Measurements from ENCODE around the gene ELSPBP1. TPM values are rescaled to one million over a fixed set of nuclear protein-coding genes. Genes with fewer than 3 reads are reported as not detected.

Gene ELSPBP1
- total RNA-seq, 1 donor from 2014 or later, result not detected

DNA sequence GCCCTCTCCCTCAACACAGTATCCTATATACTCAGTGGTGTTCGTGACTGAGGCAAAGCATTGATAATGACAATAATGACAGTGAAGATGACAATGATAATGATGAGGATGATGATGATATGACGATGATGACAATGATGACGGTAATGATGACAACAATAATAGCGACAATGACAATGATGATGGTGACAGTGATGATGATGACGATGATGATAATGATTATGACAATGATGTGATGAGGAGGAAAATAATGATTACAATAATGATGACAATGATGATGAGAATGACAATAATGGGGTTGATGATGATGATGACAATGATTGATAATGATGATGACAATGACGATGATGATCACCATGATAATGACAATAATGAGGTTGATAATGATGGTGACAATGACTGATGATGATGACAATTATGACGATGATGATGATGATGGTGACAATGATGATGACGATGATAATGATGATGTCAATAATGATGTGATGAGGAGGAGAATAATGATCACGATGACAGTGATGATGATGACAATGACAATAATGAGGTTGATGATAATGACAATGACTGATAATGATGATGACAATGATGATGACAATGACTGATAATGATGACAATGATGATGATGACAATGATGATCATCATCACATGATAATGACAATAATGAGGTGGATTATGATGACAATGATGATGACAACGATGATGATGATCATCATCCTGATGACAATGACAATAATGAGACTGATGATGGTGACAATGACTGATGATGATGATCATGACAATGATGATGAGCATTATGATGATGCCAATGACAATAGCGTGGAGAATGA lies 16.7 kb downstream of the ELSPBP1 start:
- no peaks in the 10 kb centered on the region for H3K36me3 ChIP-seq (ENCODE audit: control insufficient read depth, insufficient read depth, low read length)
- TF ChIP-seq, protein P1, sequence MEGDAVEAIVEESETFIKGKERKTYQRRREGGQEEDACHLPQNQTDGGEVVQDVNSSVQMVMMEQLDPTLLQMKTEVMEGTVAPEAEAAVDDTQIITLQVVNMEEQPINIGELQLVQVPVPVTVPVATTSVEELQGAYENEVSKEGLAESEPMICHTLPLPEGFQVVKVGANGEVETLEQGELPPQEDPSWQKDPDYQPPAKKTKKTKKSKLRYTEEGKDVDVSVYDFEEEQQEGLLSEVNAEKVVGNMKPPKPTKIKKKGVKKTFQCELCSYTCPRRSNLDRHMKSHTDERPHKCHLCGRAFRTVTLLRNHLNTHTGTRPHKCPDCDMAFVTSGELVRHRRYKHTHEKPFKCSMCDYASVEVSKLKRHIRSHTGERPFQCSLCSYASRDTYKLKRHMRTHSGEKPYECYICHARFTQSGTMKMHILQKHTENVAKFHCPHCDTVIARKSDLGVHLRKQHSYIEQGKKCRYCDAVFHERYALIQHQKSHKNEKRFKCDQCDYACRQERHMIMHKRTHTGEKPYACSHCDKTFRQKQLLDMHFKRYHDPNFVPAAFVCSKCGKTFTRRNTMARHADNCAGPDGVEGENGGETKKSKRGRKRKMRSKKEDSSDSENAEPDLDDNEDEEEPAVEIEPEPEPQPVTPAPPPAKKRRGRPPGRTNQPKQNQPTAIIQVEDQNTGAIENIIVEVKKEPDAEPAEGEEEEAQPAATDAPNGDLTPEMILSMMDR (IDR thresholded peaks at IDR 0.05; ENCODE audit: insufficient read depth, low read length, severe bottlenecking), result no peak
- H3K4me3 ChIP-seq (ENCODE audit: low read depth, low read length), result no peak overlapping the region
- H3K27me3 ChIP-seq (ENCODE audit: control insufficient read depth, insufficient read depth, low read length), result no peaks in the 10 kb centered on the region
- no peak for DNase-seq (ENCODE audit: low read depth)
- FAIRE-seq, result no peak

DNA sequence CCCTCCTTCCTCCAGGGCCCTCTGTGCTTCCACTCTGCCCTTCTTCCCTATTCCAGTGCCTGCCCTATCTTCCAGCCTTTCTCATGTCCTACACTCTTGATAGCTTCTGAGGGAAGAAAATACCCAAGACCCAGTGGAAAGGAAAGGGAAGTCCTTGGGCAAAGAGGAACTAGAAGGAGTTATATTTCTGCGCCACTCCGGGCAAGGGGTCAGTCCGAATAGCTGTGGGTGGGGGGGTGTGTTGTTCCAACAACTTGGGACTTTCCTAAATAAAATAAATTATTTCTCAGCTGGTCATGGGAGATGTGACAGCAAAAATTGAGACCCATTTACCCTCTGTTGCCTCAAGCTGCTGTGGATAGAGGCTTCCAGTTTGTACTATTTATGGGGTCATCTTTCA lies 26.3 kb downstream of the ELSPBP1 start:
- FAIRE-seq (no peak), DNase-seq (ENCODE audit: low read depth) (no peak)
- no peaks in the 10 kb centered on the region for H3K36me3 ChIP-seq (ENCODE audit: control insufficient read depth, insufficient read depth, low read length)
- no peak overlapping the region for H3K4me3 ChIP-seq (ENCODE audit: low read depth, low read length)
- H3K27me3 ChIP-seq (ENCODE audit: control insufficient read depth, insufficient read depth, low read length), result no peaks in the 10 kb centered on the region
- TF ChIP-seq, protein P1 (IDR thresholded peaks at IDR 0.05; ENCODE audit: insufficient read depth, low read length, severe bottlenecking), result no peak

DNA sequence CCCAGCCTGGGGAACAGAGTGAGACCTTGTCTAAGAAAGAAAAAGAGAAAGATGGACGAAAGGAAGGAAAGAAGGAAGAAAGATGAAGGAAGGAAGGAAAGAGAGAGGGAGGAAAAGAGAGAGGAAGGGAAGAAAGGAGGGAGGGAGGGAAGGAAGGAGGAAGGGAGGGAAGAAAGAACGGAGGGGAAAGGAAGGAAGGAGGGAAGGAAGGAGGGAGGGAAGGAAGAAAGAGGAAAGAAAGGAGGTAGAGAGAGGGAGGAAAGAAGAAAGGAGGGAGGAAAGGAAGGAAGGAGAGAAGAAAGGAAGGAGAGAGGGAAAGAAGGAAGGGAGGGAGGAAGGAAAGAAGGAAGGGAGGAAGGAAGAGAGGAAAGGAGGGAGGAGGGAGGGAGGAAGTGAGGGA lies 28.6 kb downstream of the ELSPBP1 start:
- TF ChIP-seq, protein P1 (IDR thresholded peaks at IDR 0.05; ENCODE audit: insufficient read depth, low read length, severe bottlenecking), result no peak
- DNase-seq (ENCODE audit: low read depth) (no peak), FAIRE-seq (no peak)
- H3K27me3 ChIP-seq (ENCODE audit: control insufficient read depth, insufficient read depth, low read length), result no peaks in the 10 kb centered on the region
- no peaks in the 10 kb centered on the region for H3K36me3 ChIP-seq (ENCODE audit: control insufficient read depth, insufficient read depth, low read length)
- no peak overlapping the region for H3K4me3 ChIP-seq (ENCODE audit: low read depth, low read length)

DNA sequence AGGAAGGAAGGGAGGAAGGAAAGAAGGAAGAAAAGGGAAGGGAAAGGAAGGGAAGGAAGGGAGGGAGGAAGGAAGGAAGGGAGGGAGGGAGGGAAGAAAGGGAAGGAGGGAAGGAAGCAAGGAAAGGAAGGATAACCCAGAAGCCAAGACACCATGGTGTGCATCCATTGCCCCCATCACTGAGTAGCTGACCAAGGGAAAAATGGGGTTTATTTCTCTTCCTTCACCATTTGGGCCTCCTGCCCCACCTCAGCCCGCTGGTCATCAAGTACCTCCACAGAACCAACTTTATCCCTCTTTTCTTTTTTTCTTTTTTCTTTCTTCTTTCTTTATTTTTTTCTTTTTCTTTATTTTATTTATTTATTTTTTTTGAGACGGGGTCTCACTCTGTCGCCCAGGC lies 29.1 kb downstream of the ELSPBP1 start:
- Histone ChIP-seq H3K36me3 (ENCODE audit: control insufficient read depth, insufficient read depth, low read length) (no peaks in the 10 kb centered on the region), H3K27me3 (ENCODE audit: control insufficient read depth, insufficient read depth, low read length) (no peaks in the 10 kb centered on the region), H3K4me3 (ENCODE audit: low read depth, low read length) (no peak overlapping the region)
- TF ChIP-seq, protein P1 (IDR thresholded peaks at IDR 0.05; ENCODE audit: insufficient read depth, low read length, severe bottlenecking), result no peak
- FAIRE-seq (no peak), DNase-seq (ENCODE audit: low read depth) (no peak)

DNA sequence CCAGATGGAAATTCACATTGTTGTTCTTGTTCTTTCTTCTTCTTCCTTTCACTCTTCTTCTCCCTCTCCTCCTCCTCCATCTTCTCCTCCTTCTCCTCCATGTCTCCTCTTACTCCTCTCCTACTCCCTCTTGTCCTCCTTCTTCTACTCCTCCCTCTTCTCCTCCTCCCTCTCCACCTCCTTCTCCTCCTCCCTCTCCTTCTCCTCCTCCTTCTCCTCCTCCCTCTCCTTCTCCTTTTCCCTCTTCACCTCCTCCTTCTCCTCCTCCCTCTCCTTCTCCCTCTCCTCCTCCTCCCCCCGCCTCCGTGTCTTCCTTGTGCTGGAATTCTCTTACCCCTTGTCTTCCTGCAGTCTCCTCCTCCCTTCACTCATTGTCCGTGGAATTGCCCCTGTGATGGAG lies 31.0 kb downstream of the ELSPBP1 start:
- Histone ChIP-seq H3K27me3 (ENCODE audit: control insufficient read depth, insufficient read depth, low read length) (no peaks in the 10 kb centered on the region), H3K36me3 (ENCODE audit: control insufficient read depth, insufficient read depth, low read length) (no peaks in the 10 kb centered on the region), H3K4me3 (ENCODE audit: low read depth, low read length) (no peak overlapping the region)
- TF ChIP-seq, protein P1 (IDR thresholded peaks at IDR 0.05; ENCODE audit: insufficient read depth, low read length, severe bottlenecking), result no peak
- FAIRE-seq (no peak), DNase-seq (ENCODE audit: low read depth) (no peak)

DNA sequence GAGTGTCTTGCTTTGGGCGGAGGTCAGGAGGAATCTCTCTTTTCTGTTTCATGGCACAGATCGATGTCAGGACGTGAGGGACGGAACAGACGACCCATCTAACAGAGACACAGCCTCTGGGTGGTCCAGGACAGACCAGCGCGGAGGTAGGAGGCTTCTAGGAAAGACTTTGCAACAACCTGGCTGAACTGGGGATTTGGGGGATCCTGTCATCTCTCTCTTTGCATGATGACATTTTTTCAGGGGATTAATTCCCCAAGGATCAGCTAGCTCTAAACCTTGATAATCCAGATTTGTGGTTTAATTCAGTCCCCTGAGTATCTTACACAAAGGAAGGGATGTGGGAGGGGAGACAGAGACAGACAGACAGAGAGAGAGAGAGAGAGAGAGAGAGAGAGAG lies 35.0 kb downstream of the ELSPBP1 start:
- Histone ChIP-seq H3K4me3 (ENCODE audit: low read depth, low read length) (no peak overlapping the region), H3K27me3 (ENCODE audit: control insufficient read depth, insufficient read depth, low read length) (no peaks in the 10 kb centered on the region), H3K36me3 (ENCODE audit: control insufficient read depth, insufficient read depth, low read length) (no peaks in the 10 kb centered on the region)
- FAIRE-seq (no peak), DNase-seq (ENCODE audit: low read depth) (no peak)
- TF ChIP-seq, protein P1 (IDR thresholded peaks at IDR 0.05; ENCODE audit: insufficient read depth, low read length, severe bottlenecking), result no peak
